GM21529 (cell line): Measurements from ENCODE around the gene NHEJ1.

Source experiments
- ATAC-seq: cut with Tn5 transposase; IDR thresholded peaks from one replicate; pipeline ENCODE4 v1.9.1; 2021; ENCODE audit not compliant: unreplicated experiment

The NHEJ1 gene

DNA sequence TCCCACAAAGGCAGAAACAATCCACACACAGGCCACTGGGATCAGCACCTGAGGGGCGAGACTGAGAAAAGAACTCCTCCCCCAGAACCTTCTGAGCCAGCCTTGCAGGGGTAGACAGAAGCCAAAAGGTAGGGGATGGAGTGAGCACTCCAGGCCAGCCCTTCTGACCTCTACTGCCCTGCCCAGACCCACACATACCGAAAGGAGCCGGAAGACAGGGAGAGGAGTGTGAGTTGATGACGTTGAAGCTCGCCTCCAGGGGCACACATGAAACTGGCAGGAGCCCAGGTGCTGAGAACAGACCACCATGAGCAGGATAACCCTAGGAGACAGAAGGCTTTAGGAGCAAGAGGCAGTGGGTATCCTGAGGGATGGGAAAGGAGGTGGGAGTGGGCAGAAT, 7.4 kb upstream of the NHEJ1 start:
- ATAC-seq, result no peak

DNA sequence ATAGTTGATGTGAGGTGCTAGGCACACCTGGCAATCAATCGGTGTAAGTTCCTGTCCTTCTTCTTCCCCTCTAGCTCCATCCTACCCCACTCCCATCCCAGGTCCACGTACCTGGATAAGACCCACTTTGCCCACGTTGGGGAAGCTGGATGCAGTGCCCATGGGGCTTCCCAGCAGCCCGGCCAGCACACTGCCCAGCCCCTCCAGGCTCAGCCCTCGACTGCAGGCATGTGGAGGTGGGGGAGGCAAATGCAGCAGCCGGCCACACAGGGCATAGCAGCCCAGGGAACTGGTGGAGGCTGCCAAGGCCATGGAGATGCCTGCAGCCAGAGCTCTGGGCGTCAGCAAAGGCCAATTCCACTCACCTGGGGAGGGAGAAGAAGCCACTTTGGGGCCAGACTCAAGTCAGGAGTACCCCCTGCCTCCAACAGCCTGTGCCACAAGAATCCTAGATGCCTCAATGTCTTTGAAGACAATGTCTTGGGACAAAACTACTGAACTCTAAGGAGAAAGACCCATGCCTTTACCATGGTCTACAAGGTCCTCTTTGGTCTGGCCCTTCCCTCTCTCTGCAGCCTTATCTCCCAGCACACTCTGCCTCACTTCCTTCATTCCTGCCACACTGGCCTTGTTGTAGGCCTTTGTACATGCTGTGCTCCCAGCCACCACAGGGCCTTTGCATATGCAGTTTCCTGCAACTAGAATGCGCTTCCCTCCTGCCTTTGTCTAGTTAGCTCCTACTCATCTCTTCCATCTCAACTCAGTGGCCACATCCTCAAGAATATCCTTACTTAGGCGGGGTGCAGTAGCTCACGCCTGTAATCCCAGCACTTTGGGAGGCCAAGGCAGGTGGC, 4.7 kb upstream of the NHEJ1 start:
- no peak for ATAC-seq

DNA sequence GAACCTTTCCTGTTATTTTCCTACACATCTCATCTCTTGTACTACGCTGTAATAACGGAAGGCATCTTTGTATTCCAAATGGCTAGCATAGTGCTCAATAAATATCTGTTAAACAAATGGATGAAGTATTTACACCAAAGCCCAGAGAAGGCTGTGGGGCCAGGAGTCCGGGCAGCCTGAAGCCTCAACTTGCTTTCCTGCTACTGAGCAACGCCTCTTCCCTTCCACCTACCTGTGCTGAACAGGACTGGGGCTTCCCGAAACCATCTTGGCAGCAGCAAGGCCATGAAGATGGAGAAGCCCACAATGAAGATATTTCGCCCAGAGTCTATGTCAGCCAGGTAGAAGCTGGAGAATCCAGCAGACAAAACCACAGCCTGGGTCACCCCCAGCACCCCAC, 2.5 kb upstream of the NHEJ1 start:
- no peak for ATAC-seq

DNA sequence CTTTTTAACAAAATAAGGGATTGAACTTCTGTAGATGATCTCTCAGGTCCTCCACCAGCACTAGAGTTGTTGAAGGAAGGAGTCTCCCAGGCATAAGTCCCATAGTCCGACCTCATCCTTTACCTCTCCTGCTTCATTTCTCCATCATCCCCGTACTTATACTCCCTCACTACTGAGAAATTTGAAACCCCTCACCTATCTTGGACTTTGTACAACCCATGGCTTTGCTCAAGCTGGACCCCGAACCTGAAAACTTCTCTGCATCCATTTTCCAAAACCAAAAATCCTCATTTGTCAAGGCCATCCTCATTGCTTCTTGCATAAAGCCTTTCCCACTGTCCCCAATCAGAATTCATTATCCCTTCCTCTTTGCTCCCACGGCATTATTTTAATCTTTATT, 482 bp upstream of the NHEJ1 start:
- no peak for ATAC-seq

DNA sequence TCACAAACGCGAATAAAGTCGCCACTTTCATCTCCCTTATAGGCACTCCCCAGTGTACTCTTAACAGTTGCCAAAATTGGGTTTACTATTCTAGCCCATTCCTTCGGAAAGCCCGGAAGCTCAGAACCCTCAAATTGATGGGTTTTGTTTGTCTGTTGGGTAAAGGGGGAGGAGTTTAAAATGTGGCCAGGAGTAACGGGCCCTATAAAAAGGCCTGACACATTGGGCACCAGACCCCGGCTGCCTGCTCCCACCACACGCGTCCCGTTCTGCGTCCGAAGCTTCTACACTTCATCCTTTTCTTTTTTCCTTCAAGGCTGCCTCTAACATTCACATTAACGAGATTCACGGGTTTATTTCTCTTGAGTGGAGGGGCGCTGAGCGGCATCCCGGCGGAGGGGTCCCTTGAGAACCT, 837 bp downstream of the NHEJ1 start:
- ATAC-seq, result peak; percentile 1

DNA sequence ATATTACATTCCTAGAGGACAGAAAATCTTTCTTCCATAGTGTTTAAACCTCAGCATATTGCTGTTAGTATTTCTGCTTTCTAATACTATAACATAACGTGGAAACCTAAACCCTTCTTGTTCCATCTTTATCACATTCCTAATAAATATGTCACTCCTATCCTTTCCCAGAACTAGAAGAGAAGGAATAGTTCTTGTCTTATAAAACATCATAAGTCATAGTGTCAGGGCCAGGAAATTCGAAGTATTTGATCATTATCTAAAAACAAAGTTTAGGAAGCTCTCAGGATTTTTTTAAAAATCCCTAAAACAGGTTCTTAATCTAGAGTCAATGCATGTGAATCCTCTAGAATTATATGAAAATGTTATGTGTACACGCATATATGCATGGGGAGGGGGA, 2.0 kb downstream of the NHEJ1 start:
- ATAC-seq, result no peak

DNA sequence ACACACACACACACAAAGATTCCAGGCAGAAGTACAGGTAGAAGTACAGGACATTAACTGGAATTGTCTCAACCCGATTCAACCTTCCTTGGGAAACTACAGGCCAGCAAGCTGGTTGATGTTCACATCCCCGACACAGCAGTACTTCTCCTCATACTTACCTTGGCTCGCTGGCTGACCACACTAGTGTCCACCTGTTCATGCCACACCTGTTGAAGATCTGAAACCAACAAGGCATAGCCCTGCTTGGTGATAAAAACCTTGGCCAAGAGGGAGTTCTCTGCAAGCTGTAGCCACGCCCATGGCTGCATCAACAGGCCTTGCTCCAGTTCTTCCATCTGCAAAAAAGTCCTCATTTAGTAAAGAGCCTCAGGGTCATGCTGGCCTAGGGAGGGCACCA, 2.6 kb downstream of the NHEJ1 start:
- ATAC-seq, result no peak

DNA sequence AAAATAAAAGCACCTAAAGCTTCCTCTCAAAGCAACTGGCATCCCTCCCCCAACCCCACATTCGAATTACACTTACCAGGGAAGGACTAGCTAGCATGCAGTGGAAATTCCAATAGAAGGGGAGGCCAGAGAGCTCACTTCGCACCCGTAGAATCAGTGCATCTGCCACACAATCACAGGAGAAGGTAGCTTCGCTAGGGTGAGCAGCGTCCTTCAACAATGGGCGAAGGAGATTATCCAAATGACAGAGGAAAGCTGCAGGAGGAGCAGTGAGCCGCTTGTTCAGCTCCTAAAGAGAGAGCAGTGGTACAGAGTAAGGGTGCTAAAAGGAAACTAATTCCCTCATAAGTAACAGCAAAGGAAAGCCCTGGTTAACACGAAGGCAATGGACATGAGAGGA, 3.2 kb downstream of the NHEJ1 start:
- no peak for ATAC-seq

DNA sequence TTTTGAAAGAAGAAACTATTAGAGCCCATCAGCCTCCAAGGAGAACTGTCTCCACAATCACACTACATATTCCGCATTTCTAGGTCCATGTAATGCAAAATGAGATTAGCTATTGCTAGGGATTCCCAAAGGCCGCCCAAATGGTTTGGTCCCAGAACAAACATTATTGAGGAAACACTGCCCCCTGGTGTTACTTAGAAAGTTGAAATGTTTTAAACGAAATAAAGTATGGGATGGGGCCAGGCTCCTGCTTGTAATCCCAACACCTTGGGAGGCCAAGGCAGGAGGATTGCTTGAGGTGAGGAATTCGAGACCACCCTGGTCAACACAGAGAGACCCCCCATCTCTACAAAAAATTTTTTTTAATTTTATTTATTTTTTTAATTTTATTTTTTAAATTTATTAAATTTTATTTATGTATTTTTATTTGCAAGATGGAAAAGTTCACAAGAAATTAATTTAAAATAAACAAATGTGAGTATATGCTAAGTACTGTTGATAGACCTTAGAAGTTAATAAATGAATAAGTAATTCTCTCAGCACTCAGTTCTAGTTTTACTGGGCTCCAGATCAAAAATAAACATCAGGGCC, 5.5 kb downstream of the NHEJ1 start:
- ATAC-seq, result no peak

DNA sequence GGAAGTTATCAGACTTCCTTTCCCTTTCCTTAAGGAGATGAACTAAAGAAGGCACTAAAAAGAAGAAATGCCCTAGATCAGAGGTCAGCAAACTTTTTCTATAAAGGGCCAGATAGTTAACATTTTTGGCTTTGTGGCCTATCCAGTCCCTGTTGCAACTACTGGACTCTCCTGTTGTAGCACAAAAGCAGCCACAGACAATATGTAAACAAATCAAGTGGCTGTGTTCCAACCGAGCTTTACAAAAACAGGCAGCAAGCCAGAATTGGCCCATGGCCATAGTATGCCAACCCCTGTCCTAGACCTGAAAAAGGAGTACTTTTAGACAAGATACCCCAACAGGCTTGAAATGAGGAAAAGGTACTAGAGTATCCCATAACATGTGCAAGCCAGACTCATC, 10.9 kb downstream of the NHEJ1 start:
- ATAC-seq, result no peak

DNA sequence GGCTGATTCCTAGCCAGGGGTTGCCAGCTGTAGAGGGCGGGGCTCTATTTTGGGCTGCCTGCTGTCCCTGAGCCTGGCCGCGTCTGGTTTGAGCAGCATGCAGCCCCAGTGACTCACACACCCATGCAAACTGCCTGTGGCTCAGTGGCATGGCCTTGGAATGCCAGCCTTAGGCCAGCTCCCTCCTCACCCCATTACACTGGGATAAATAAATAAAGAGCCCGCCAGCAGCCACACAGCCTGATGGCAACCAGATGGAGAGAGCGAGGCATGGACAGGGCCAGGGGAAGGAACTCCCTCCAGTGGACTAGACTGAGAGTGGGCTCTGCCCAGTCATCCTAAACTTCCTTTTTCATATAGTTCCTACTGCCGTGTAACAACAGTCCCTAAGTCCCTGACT, 18.3 kb downstream of the NHEJ1 start:
- ATAC-seq, result no peak

DNA sequence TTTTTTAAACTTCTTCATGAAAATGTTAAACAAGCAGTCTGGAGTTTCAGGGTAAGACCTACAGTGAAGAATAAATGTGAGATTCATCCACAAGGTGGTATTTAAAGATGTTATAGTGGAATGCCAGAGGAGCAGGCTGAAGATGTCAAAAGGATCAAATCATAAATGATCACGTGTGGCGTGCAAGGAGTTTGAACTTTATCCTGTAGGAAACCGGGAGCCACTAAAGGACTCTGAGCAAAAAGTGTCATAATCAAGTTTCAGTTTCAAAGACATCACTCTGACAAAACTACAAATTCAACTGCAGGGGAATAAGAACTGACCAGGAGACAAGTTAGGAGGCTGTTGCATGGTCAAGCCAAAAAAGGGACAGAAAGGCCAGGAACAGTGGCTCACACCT, 19.9 kb downstream of the NHEJ1 start:
- ATAC-seq, result no peak

DNA sequence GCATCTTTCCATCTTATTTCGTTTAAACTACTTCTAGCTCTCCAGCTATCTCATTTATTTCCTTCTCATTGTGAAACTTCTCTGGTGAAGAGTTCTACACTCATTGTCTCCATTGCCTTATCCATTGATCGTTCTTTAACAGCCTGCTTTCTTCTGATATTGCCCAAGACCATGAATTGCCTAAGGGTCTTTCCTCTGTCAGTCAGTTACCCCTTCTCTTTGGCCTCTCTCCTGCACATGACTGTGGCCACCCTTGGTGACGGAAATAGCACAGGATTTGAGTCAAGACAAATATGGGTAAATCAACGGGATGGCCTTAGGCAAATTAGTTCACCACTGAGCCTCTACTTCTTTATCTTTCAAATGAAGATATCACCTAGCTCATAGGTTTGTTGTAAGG, 26.6 kb downstream of the NHEJ1 start:
- no peak for ATAC-seq

DNA sequence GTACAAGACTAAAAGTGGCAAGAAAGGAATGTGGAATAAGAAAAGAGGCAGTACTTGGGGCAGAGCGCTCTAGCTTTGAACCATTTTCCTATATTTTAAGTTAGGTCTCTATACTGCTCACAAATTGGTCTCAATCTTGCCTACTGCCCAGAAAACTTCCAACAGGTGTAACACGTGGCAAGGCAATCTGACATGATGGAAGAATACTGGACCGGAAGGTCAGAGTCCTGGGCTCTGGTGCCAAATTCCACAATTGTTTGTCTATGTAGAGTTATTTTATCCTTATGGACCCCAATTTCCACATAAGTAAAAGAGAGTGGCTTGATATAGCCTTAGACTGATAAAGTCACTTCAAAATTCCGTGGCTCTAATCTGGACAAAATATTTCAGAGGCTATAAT, 28.9 kb downstream of the NHEJ1 start:
- no peak for ATAC-seq

DNA sequence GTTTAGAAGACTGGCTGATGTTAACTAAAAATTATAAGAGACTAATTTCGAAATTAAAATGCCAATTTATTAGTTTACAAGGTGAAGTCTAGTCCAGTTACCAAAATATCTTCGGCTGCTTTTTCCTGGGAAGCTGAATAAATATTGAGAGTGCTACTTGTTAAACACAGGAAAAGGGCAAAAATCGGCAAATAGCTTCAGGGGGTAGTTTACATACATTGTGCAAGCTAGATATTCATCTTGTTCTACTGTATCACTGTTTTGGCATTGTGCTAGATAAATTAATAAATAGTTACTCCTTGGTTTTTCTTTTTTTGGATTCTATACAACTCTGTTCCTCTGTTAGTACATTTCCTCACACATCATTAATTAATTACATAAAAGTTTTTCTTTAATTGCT, 29.3 kb downstream of the NHEJ1 start:
- no peak for ATAC-seq

DNA sequence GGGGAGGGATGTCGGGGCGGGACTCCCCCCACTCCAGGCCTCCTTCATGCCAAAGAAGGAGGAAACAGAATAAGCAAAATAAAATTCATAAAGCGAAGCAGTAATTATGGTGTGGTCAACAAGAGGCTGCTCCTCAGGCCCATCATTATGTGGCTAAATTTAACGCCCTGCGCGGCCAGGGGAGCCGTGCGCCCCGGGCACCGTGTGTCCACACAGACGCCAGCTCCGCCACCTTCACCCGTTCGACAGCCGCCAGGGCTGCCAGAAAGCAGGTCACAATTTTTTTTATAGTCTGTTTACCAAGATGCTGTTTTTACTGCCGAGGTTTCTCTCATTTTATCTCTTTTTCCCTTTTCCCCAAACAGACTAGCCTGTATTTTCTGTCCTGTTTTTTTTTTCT, 31.0 kb downstream of the NHEJ1 start:
- no peak for ATAC-seq

DNA sequence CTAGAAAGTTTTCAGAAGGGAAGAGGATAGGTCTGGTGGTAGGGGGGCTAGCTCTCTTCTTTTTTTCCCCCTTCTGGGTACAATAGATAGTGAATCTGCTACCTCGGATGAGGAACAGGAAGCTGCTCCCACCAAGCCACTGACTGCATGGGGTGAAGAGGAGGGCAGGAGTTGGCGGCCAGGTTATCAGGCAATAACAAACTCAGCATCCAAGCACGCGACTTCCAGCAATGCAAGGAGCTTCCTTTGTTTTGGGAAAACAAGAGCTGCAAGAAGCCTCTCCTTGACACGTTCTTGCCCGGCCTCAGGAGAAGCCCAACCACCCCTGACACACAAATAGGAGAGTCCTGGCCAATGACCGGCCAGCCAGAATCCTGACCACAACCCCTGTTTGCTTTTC, 32.2 kb downstream of the NHEJ1 start:
- no peak for ATAC-seq

DNA sequence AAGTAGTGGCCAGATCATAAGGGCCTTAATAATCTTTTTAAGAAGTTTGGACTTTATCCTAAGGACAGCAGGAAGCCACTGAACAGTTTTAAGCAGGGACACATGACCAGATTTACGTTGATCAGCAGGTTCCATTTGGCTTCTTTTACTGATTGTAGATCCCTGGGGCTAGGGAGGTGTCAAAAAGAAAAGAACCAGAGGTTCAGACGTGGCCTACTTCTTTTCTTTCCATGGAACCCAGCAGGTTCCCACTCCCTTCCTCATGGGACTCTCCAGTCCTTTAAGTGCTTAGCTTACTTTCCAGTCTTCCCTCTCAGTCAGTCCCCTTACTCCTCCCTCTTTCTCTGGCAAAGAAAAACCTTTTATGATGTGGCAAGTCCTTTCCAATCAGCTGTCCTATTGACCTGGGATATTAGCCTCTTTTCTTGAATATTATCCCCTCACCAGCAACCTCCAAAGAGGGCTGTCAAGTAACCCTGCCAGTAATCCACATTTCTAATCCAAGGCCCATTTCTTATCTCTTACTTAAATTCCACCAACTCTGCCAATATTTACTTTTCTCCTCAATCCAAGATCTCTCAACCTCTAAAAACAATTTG, 33.5 kb downstream of the NHEJ1 start:
- no peak for ATAC-seq

DNA sequence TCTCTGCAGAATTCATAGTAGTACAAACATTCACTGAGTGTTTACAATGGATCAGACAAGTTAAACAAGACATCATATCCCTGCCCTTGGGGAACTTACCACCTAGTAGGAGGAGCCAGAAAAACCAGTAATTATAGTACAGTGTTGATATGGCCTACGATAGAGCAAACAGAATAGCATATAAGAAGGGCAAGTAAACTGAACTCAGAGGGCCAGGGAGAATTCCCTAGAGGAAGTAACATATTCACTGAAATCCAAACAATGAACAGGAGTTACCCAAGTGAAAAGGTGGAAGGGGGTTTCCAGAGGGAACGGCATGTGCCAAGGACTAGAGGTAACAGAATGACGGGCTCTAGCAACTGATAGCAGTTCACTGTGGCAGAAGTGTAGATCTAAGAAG, 34.1 kb downstream of the NHEJ1 start:
- no peak for ATAC-seq

DNA sequence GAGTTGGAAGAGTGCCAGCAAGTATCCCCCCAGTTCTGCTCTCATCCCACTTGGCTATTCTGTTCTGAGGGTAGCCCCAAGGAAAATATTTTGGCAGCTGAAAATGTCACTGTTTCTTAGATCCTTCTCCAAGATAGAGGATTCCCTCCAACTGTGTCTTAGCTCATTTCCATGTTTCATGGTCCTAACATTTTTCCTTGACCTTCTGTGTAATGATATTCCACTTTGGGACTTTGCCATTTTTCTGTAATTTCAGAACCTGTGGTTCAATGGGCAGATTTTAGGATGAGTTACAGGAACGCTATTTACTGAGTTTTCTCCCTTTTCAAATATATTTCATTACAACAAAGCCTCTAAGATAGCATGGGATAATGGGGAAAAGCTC, 34.7 kb downstream of the NHEJ1 start:
- ATAC-seq, result no peak

DNA sequence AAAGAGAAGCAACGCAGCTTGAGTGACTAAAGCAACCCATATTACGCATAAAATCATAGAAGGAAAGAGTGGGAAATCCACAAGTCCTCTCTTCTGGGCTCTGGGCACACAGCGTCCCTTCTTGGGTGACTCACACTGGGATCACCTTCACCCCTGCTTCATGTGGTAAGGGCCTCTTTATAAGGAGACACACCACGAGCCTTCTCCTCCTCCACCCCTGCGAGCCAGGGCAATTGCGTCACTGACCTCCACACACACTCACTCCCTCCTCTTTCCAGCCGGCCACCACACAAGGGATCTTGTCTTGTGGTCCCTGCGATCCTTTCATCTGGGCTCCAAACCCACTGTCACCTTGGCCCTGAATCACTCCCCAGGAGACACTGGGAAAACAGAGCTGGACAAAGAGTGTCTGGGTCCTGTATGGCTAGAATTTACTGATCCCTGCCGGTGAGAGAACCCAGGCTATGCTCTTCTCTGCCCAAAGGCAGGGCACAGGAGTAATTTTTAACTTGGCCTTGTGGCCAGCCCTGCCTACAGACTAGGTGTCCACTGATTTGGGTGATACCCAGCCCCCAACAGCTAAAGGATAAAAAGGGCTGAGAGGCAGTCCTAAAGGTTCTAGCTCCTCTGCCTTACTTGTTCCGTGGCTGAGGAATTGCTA, 35.3 kb downstream of the NHEJ1 start:
- no peak for ATAC-seq
